ENCODE data around the gene GIPC1.

DNA sequence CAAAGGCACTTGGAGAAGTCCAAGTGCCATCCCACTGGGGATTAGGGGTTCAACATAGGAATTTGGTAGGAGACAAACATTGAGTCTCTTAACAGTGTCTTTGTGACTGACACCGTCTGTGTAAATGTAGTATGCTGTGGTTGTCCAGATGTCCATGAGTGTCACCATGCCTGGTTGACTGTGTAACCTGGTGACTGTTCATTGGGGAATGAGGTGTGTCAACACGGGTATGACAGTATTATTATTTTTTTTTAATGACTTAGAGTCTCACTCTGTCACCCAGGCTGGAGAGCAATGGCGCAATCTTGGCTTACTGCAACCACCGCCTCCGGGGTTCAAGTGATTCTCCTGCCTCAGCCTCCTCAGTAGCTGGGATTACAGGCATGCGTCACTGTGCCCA lies 46.6 kb downstream of the GIPC1 start:
- no peak for TF ChIP-seq POLR2A (IDR thresholded peaks at IDR 0.05)
- TF ChIP-seq, protein P1, sequence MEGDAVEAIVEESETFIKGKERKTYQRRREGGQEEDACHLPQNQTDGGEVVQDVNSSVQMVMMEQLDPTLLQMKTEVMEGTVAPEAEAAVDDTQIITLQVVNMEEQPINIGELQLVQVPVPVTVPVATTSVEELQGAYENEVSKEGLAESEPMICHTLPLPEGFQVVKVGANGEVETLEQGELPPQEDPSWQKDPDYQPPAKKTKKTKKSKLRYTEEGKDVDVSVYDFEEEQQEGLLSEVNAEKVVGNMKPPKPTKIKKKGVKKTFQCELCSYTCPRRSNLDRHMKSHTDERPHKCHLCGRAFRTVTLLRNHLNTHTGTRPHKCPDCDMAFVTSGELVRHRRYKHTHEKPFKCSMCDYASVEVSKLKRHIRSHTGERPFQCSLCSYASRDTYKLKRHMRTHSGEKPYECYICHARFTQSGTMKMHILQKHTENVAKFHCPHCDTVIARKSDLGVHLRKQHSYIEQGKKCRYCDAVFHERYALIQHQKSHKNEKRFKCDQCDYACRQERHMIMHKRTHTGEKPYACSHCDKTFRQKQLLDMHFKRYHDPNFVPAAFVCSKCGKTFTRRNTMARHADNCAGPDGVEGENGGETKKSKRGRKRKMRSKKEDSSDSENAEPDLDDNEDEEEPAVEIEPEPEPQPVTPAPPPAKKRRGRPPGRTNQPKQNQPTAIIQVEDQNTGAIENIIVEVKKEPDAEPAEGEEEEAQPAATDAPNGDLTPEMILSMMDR (IDR thresholded peaks at IDR 0.05): no peak

All from vagina (tissue), 2 donors.